Peyer's patch (tissue), 4 donors: Measurements from ENCODE around the gene POLR1A.

ENCODE experiments used
- CTCF ChIP-seq, 6 experiments: fragments of 450-650 bp in 4 of 6; fragments of 200-600 bp in 2 of 6; sonication (generic) in 1 of 6; IDR thresholded peaks; one replicate each; pipeline ENCODE4 v1.5.1; 2017 to 2019; ENCODE audit warnings: antibody characterized with exemption in 6 of 6, mild to moderate bottlenecking in 3 of 6, moderate library complexity in 1 of 6
- POLR2A ChIP-seq, 2 donors: fragments of 450-650 bp; IDR thresholded peaks; one replicate each; pipeline ENCODE4 v1.5.1; 2017; ENCODE audit warnings: antibody characterized with exemption in 2 of 2, mild to moderate bottlenecking in 2 of 2, moderate library complexity in 2 of 2

GRCh38 chr2:86143926-86144685, 38.4 kb upstream of the POLR1A start:
- no peak for TF ChIP-seq CTCF (IDR thresholded peaks at IDR 0.05)
- no peak for TF ChIP-seq POLR2A (IDR thresholded peaks at IDR 0.05)
